Tibial artery (tissue), 4 donors: ENCODE results near the gene MCTP1.

Experiments used
- DNase-seq, 2 donors: peaks; one replicate each; pipeline ENCODE4 v3.0.0-alpha.2; 2019
- H3K27ac ChIP-seq, 2 donors: fragments of 200-600 bp; sonication (generic) in 1 of 2; 1 replicate in 1 of 2; 2 replicates in 1 of 2; pipeline ENCODE4 v1.5.1; 2018 to 2019; ENCODE audit warnings: mild to moderate bottlenecking in 1 of 2
- H3K27me3 ChIP-seq, 2 donors: fragments of 200-600 bp; sonication (generic) in 1 of 2; one replicate each; pipeline versions ENCODE4 v1.5.1 to v1.6.0; 2016 to 2019
- H3K36me3 ChIP-seq, 3 donors: fragments of 200-600 bp; sonication (generic) in 2 of 3; one replicate each; pipeline ENCODE4 v1.5.1; 2016 to 2019; ENCODE audit warnings: mild to moderate bottlenecking in 2 of 3
- H3K4me1 ChIP-seq, 4 donors: fragments of 200-600 bp; sonication (generic) in 2 of 4; 1 replicate in 3 of 4; 2 replicates in 1 of 4; pipeline ENCODE4 v1.5.1; 2016 to 2019
- H3K4me3 ChIP-seq, 2 donors: fragments of 200-600 bp; sonication (generic) in 1 of 2; 1 replicate in 1 of 2; 2 replicates in 1 of 2; pipeline ENCODE4 v1.5.1; 2018 to 2019; ENCODE audit warnings: mild to moderate bottlenecking in 2 of 2
- H3K9me3 ChIP-seq, 3 donors: fragments of 200-600 bp; sonication (generic) in 1 of 3; one replicate each; pipeline ENCODE4 v1.5.1; 2016 to 2019
- intact Hi-C: fragments of 100-400 bp; cut with DNase I; formaldehyde crosslinking; loops from one replicate; pipeline ENCODE4 v1.15.0; 2023; ENCODE audit warnings: low total_unique reads
- TF ChIP-seq, protein P1 (sequence below), 2 experiments: fragments of 200-600 bp in 1 of 2; fragments of 450-650 bp in 1 of 2; IDR thresholded peaks; one replicate each; pipeline ENCODE4 v1.5.1; 2017 to 2019; ENCODE audit warnings: antibody characterized with exemption in 2 of 2, mild to moderate bottlenecking in 1 of 2, moderate library complexity in 1 of 2

The MCTP1 gene

GRCh38 chr5:94705427-94705826, 579.5 kb downstream of the MCTP1 start:
- Histone ChIP-seq H3K4me1 (no peaks in the 10 kb centered on the region), H3K27ac (no peak overlapping the region), H3K9me3 (no peaks in the 10 kb centered on the region), H3K36me3 (peaks cover 0 to 3% (median 0%) of the 10 kb centered on the region in 3 donors), H3K27me3 (no peaks in the 10 kb centered on the region), H3K4me3 (no peak overlapping the region)
- no peak for DNase-seq
- TF ChIP-seq, protein P1, sequence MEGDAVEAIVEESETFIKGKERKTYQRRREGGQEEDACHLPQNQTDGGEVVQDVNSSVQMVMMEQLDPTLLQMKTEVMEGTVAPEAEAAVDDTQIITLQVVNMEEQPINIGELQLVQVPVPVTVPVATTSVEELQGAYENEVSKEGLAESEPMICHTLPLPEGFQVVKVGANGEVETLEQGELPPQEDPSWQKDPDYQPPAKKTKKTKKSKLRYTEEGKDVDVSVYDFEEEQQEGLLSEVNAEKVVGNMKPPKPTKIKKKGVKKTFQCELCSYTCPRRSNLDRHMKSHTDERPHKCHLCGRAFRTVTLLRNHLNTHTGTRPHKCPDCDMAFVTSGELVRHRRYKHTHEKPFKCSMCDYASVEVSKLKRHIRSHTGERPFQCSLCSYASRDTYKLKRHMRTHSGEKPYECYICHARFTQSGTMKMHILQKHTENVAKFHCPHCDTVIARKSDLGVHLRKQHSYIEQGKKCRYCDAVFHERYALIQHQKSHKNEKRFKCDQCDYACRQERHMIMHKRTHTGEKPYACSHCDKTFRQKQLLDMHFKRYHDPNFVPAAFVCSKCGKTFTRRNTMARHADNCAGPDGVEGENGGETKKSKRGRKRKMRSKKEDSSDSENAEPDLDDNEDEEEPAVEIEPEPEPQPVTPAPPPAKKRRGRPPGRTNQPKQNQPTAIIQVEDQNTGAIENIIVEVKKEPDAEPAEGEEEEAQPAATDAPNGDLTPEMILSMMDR (IDR thresholded peaks at IDR 0.05): no peak
- intact Hi-C loops: no loop called here

DNA sequence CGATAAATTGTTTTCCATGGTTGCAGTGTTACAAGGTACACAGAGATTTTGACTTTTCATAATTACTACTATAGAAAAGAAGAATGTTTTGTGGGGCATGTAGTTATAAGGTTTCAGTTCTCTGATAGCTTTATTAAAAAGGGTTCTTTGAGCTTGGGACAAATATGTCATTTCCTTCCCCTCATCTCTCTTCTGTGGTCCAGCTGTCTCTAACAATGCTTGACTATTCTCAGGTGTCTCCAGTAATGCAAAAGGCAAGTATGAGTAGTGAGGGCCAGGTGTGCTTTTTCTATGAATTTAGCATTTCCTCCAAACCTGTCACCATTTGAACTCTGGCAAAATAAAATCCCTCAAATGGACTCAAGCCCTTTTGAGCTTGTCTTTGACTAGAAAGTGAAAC, 582.2 kb downstream of the MCTP1 start:
- TF ChIP-seq, protein P1 (IDR thresholded peaks at IDR 0.05): no peak
- no peak for DNase-seq
- intact Hi-C loops: no loop called here
- no peaks in the 10 kb centered on the region for H3K27me3 ChIP-seq
- peaks cover 0 to 3% (median 0%) of the 10 kb centered on the region in 3 donors for H3K36me3 ChIP-seq
- no peaks in the 10 kb centered on the region for H3K9me3 ChIP-seq
- no peaks in the 10 kb centered on the region for H3K4me1 ChIP-seq
- no peak overlapping the region for H3K27ac ChIP-seq
- no peak overlapping the region for H3K4me3 ChIP-seq

GRCh38 chr5:94700592-94700991, 584.3 kb downstream of the MCTP1 start:
- H3K4me1 ChIP-seq: no peaks in the 10 kb centered on the region
- intact Hi-C loops: no loop called here
- TF ChIP-seq, protein P1 (IDR thresholded peaks at IDR 0.05): no peak
- H3K9me3 ChIP-seq: no peaks in the 10 kb centered on the region
- H3K4me3 ChIP-seq: no peak overlapping the region
- no peak overlapping the region for H3K27ac ChIP-seq
- no peak for DNase-seq
- H3K36me3 ChIP-seq: peaks cover 0 to 3% (median 0%) of the 10 kb centered on the region in 3 donors
- no peaks in the 10 kb centered on the region for H3K27me3 ChIP-seq

DNA sequence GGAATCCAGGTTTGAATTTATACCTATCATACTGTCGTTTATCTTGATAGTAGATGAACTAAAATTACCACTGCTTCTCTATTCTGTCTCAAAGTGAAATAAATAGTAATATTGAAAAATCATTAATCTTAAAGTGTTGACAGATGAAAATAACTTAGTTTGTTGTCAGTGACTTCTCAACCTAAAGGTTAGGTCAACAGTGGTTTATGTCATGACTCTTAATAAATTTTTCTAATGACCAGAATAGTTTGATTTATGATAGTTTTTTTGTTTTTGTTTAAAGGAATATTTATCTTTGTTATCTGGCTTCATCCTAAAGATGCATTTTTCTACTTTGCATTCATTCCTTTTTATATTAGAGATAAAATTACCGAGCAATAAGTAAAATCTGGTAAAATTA, 585.3 kb downstream of the MCTP1 start:
- Histone ChIP-seq H3K27ac (no peak overlapping the region), H3K36me3 (peaks cover 0 to 6% (median 3%) of the 10 kb centered on the region in 3 donors), H3K9me3 (no peaks in the 10 kb centered on the region), H3K4me1 (no peaks in the 10 kb centered on the region), H3K27me3 (no peaks in the 10 kb centered on the region), H3K4me3 (no peak overlapping the region)
- DNase-seq: no peak
- TF ChIP-seq, protein P1 (IDR thresholded peaks at IDR 0.05): no peak
- intact Hi-C loops: no loop called here

DNA sequence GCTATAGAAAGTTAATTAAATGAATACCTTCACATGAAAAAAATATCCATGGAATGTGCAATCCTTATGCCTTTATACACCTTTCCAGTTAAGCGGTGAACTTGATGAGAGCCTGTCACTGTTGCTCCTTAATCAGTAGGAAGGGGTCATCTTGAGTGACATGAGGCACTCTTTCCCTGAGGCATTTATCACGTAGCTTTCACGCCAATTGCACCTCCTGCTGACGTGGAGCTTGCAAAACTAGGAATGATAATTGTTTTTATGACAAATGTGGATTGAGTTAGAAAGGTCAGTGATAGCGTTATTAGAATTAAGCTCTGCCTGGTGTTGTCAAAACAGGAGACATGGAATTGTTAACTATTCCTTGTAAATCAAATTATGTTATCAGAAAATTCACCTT, 586.7 kb downstream of the MCTP1 start:
- TF ChIP-seq, protein P1 (IDR thresholded peaks at IDR 0.05): no peak
- H3K27ac ChIP-seq: no peak overlapping the region
- no peak for DNase-seq
- peaks cover 0 to 7% (median 3%) of the 10 kb centered on the region in 3 donors for H3K36me3 ChIP-seq
- H3K4me1 ChIP-seq: no peaks in the 10 kb centered on the region
- intact Hi-C loops: no loop called here
- H3K9me3 ChIP-seq: no peaks in the 10 kb centered on the region
- no peak overlapping the region for H3K4me3 ChIP-seq
- no peaks in the 10 kb centered on the region for H3K27me3 ChIP-seq

DNA sequence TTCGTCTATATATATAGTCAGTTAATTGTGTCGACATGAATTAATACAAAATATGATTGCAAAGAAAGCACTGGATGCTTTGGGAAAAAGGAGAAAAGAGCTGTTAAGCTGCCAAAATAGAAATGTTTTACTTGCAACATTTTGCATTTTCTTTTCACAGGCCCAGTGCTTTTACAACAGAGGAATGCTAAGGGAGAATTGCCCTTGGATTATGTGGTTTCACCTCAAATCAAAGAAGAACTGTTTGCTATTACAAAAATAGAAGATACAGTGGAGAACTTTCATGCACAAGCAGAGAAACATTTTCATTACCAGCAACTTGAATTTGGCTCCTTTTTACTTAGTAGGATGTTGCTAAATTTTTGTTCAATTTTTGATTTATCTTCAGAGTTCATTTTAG, 590.2 kb downstream of the MCTP1 start:
- no peak overlapping the region for H3K4me3 ChIP-seq
- TF ChIP-seq, protein P1 (IDR thresholded peaks at IDR 0.05): no peak
- H3K36me3 ChIP-seq: peaks cover 0 to 7% (median 0%) of the 10 kb centered on the region in 3 donors
- no peaks in the 10 kb centered on the region for H3K27me3 ChIP-seq
- H3K9me3 ChIP-seq: no peaks in the 10 kb centered on the region
- no peak for DNase-seq
- intact Hi-C loops: no loop called here
- H3K4me1 ChIP-seq: no peaks in the 10 kb centered on the region
- no peak overlapping the region for H3K27ac ChIP-seq
